ENCODE data around the gene BLNK.

Gene BLNK

GRCh38 chr10:96289218-96289910 is 18.0 kb upstream of the BLNK start:
- in situ Hi-C loops (cut with HindIII; ENCODE audit: low sequenced_read_pairs): no loop called here

DNA sequence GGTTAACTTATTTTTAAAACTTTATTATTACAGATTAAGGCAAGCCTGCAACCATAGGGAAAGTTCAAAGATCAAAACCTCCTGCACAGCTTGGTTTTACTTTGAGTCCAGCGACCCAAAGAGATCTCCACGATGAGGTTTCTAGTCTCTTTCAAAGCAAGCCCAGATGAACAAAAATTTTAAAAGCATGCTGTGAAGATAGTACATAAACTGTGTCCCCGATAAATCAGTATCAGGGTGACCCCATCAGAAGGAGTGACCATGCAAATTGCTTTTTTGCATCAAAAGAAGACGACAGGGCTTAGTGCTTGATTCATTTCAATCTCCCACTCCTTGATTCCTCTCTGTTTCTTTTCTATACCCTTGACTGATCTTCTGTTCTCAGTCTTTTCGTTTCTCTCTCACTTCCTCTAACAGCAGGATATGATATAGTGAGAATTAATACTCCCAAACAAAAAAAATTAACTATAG is 16.8 kb upstream of the BLNK start:
- in situ Hi-C loops (cut with HindIII; ENCODE audit: low sequenced_read_pairs): no loop called here

GRCh38 chr10:96287392-96288105 is 16.2 kb upstream of the BLNK start:
- in situ Hi-C loops (cut with HindIII; ENCODE audit: low sequenced_read_pairs): no loop called here

GRCh38 chr10:96285331-96285752 is 14.0 kb upstream of the BLNK start:
- in situ Hi-C loops (cut with HindIII; ENCODE audit: low sequenced_read_pairs): no loop called here

DNA sequence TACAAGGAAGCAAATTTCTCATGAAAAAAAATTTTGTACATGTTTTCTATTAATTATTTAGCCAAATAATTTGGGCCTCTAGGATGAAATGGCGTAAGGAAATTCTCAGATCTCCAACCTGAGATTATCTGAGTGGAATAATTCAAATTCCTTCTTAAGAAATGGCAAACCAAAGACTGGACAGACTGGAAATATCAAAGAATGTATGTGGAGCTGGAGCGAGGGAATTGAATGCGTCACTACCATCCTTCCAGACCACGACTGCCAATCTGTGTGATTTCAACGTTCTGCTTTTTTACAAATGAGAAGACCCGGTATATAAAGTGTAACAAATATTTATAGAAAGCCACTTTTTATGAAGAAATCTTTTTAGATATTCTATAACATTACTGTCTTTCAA is 12.4 kb upstream of the BLNK start:
- in situ Hi-C loops (cut with HindIII; ENCODE audit: low sequenced_read_pairs): no loop called here

DNA sequence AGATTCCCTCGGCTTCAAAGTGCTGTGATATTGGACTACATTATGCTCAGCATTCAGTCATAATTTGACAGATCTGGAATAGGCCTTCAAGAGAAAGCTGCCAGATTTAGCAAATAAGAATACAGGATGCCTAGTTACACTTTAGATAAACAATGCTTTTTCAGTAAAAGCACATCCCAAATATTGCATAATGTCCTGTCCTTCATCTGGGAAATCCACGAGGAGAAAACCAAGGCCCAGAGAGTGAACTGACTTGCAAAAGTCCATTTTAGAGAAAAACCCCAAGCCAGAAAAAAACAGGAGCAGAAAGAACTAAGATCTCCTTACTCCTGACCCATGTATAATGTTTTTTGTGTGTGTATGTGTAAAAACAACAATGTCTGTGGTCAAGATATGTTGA is 12.0 kb upstream of the BLNK start:
- in situ Hi-C loops (cut with HindIII; ENCODE audit: low sequenced_read_pairs): no loop called here

DNA sequence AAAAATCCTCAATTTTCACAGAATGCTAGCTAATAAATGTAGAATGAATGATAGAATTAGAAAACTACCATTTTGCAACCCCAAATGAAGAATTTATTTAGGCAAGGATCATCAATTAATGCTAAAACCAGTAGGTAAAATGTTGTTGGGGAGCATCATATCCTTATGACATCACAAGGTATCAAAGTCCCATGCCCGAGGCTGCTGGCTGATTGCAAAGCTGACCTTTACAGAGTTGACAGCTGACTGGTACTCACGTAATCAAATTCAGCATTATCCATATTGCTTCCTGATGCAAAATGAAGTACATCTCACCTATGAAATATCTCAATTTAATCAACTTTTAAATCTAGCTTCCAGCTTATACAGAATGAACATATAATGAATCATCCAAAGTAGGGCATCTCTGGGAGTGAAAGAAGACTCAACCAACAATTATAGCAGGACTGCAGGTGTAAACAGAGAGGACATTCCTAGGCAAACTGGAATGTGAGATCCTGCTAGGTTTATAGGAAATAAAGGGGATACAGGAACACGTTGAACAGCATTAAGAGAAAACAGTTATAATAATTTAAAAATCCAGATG is 10.2 kb upstream of the BLNK start:
- in situ Hi-C loops (cut with HindIII; ENCODE audit: low sequenced_read_pairs): no loop called here

DNA sequence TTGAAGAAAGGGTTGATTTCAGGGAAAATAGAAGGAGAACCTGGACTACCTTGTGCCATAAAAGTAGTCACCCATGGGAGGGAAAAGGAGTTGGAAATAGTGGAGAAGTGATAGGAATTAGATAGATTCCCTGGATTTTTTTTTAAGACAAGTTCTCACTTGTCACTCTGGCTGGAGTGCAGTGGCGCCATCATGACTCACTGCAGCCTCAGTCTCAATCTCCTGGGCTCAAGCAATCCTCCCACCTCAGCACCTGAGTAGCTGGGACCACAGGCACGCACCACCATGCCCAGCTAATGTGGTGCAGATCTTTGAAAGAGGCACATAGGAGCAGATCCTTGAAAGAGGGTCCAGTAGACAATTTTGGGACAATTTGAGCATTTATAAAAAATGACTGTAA is 9.5 kb upstream of the BLNK start:
- in situ Hi-C loops (cut with HindIII; ENCODE audit: low sequenced_read_pairs): no loop called here

DNA sequence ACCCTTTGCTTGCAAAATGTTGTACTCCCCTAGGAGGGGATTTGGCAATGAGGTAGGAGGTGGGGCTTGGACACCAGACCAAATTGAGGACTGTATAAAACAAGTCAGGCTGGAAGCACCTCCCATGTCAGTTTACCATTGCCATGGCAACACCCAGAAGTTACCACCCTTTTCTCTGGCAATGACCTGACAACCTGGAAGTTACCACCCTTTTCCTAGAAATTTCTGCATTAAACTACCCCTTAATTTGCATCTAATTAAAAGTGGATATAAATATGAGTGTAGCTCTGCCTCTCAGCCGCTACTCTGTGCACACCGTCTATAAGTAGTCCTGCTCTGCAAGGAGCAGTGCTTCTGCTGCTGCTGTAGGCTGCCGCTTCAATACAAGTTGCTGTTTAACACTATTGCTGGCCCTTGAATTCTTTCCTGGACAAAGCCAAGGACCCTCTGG is 7.8 kb upstream of the BLNK start:
- in situ Hi-C loops (cut with HindIII; ENCODE audit: low sequenced_read_pairs): no loop called here

GRCh38 chr10:96276831-96277230 is 5.5 kb upstream of the BLNK start:
- in situ Hi-C loops (cut with HindIII; ENCODE audit: low sequenced_read_pairs): no loop called here

- in situ Hi-C loops (cut with HindIII; ENCODE audit: low sequenced_read_pairs): no loop called here
Measured at GRCh38 chr10:96276426-96276825, 5.1 kb upstream of the BLNK start.

GRCh38 chr10:96275685-96276418 is 4.5 kb upstream of the BLNK start:
- in situ Hi-C loops (cut with HindIII; ENCODE audit: low sequenced_read_pairs): no loop called here

GRCh38 chr10:96272316-96273280 is 1.2 kb upstream of the BLNK start:
- in situ Hi-C loops (cut with HindIII; ENCODE audit: low sequenced_read_pairs): no loop called here

- in situ Hi-C loops (cut with HindIII; ENCODE audit: low sequenced_read_pairs): no loop called here
Measured at GRCh38 chr10:96270571-96270970, 798 bp downstream of the BLNK start.

GRCh38 chr10:96269438-96270300 is 1.7 kb downstream of the BLNK start:
- in situ Hi-C loops (cut with HindIII; ENCODE audit: low sequenced_read_pairs): no loop called here

DNA sequence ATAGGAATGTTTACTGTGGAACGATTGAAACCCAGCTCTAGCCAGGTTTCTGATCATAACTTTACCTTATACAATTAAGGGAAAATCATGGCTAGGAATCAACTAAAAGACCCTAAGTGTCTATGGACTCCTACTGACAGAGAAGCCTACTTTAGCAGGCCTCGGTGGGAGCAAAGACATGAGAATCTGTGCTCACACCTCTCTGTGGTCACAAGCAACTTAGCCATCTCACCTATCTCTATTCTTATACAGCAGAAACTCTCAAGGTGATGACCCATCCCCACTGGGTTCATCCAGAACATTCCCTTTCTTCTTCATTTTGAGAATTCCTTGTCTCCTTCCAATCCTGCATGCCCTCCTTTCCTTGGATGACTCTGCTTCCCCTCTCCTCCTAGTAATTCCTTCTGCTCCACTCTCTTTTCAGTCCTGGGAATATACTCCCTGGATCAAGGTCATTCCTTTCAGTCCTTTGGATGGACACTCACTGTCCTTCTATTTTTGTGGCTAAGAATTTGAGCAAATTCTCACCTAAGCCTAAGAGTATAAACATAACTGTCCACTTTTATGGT is 2.9 kb downstream of the BLNK start:
- in situ Hi-C loops (cut with HindIII; ENCODE audit: low sequenced_read_pairs): no loop called here

DNA sequence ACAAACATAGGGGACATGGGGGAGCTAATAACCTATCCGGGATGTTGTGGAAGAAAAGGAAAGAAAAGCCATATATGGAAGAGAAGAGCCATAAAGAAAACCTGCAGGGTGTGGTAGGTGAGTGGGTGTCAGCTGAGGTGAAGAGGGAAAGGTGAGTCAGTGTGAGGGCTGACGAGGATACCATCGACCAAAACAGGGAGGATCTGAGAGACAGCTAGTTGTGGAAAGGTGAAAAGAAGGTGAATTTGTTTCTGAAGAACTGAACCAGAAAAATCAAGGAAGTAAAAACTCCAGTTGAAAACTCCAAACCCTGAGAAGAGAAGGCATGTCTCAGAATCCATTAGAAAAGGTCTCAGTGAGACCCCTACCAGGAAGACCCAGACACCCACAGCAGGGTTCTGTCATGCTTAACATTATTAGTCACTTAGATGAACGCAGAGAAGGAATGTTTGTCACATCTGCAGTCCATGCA is 4.1 kb downstream of the BLNK start:
- in situ Hi-C loops (cut with HindIII; ENCODE audit: low sequenced_read_pairs): no loop called here

DNA sequence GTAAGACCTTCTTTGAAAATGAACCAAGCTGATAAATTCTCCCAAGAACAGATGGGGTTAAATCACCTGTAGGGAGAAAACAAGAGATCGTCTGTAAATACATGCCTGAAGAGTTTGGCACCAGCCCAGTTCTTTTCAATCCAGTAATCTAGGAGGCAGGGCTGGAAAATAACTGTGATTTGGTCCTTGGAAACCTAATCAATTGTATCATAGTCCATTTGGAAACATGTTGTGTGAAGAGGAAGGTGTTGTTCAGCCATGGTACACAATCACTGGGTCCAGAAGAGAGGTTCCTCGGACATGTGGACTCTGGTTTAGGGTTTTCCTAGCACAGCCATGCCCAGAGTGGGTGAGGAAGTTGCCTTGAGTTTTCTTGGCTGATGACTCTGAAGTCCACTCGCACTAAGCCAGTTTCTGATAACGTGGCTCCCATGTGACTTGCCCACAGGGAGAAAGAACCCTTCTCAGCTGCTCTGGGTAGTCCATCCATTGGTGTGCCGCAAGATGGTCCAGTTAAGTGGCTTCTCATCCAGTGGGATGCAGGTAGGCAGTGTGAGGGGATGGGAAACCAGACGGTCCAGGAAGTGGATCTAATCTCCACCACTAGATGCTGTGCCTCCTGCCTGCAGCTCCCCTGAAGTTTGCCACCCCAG is 5.1 kb downstream of the BLNK start:
- in situ Hi-C loops (cut with HindIII; ENCODE audit: low sequenced_read_pairs): no loop called here
